HG03460 (cell line): Measurements from ENCODE around the gene ABCD1.

Experiments used
- ATAC-seq: cut with Tn5 transposase; IDR thresholded peaks from one replicate; pipeline ENCODE4 v1.9.1; 2021; ENCODE audit not compliant: unreplicated experiment

Gene ABCD1

GRCh38 chrX:153771415-153772315 lies 47.0 kb downstream of the ABCD1 start:
- no peak for ATAC-seq

GRCh38 chrX:153772316-153773217 lies 47.9 kb downstream of the ABCD1 start:
- ATAC-seq = no peak

- ATAC-seq = no peak
Measured at GRCh38 chrX:153773218-153773611, 48.6 kb downstream of the ABCD1 start.

- ATAC-seq = no peak
Measured at GRCh38 chrX:153773741-153774575, 49.3 kb downstream of the ABCD1 start.

GRCh38 chrX:153774576-153775292 lies 50.1 kb downstream of the ABCD1 start:
- ATAC-seq = no peak

- no peak for ATAC-seq
Measured at GRCh38 chrX:153775293-153776119, 50.9 kb downstream of the ABCD1 start.

GRCh38 chrX:153776120-153776599 lies 51.5 kb downstream of the ABCD1 start:
- ATAC-seq = no peak

- no peak for ATAC-seq
Measured at GRCh38 chrX:153776611-153777045, 52.0 kb downstream of the ABCD1 start.

GRCh38 chrX:153777261-153778090 lies 52.8 kb downstream of the ABCD1 start:
- ATAC-seq = no peak

GRCh38 chrX:153778181-153778580 lies 53.5 kb downstream of the ABCD1 start:
- no peak for ATAC-seq

- no peak for ATAC-seq
Measured at GRCh38 chrX:153778684-153779101, 54.0 kb downstream of the ABCD1 start.

- no peak for ATAC-seq
Measured at GRCh38 chrX:153779891-153780677, 55.4 kb downstream of the ABCD1 start.

- ATAC-seq = no peak
Measured at GRCh38 chrX:153780678-153781427, 56.2 kb downstream of the ABCD1 start, which contains the start of gene SRPK3. TSS of gene SRPK3 (plus strand) at chrX:153781041. CDS start at chrX:153781087, 46 bp downstream.

- no peak for ATAC-seq
Measured at GRCh38 chrX:153781428-153782047, 56.9 kb downstream of the ABCD1 start.

- no peak for ATAC-seq
Measured at GRCh38 chrX:153782313-153782712, 57.7 kb downstream of the ABCD1 start.

GRCh38 chrX:153782871-153783270 lies 58.2 kb downstream of the ABCD1 start:
- no peak for ATAC-seq
